HG03521 (cell line): Measurements from ENCODE around the gene MMP17.

ENCODE experiments used
- ATAC-seq: cut with Tn5 transposase; IDR thresholded peaks from one replicate; pipeline ENCODE4 v1.9.1; 2021; ENCODE audit warnings: mild to moderate bottlenecking, moderate library complexity; ENCODE audit not compliant: unreplicated experiment

Gene MMP17

DNA sequence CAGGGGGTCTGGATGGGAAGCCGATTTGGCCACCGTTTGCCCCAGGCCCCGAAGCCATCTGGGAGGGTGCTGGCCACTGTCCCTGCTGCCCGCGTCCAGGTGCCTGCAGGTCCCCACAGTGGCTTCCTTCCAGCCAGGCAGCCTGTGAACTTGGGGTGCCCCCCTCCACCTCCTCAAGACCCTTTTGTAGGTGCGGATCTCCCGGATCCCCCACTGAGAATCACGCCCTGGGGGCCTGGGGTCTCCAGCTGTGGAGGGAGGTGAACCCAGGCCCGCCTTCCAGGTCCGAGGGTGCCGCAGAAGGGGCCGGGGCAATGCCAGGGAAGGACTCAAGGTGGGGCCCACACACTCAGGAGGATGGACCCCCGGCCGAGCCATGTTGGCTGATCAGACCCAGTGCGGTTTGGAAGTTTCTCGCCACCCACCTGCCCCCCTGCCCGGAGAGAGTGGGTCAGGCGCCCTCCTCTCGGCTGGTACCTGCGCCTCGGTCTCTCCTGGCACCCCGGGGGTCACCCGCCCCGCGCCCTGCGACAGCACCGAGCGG lies 1.7 kb downstream of the MMP17 start:
- ATAC-seq: no peak

DNA sequence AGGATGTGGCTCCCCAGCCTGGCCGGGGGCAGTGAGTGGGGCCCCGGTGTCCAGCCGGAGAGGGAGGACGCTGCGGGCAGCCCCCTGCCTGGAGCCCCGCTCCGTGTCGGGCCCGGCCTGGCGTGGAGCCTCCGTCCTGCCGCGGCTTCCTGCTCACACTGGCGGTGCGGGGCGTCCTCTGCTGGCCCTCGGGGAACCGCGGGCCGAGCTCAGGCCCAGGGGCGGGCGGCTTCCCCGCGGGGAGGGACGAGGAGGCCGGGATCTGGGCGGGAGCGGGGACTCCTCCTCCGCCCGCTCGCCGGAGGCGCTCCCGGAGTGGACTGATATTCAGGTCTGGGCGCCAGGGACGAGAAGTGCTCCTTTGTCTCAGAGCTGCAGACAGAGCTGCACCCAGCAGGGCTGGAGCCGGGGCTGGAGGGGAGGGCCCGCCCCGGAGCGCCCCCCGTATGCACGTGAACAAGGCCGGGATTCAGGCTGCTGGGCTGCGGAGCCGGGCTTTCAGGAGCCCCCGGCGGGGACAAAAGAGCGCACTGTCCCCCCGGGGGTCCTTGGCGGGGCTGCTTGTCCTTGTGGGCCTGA lies 2.2 kb downstream of the MMP17 start:
- ATAC-seq: no peak

DNA sequence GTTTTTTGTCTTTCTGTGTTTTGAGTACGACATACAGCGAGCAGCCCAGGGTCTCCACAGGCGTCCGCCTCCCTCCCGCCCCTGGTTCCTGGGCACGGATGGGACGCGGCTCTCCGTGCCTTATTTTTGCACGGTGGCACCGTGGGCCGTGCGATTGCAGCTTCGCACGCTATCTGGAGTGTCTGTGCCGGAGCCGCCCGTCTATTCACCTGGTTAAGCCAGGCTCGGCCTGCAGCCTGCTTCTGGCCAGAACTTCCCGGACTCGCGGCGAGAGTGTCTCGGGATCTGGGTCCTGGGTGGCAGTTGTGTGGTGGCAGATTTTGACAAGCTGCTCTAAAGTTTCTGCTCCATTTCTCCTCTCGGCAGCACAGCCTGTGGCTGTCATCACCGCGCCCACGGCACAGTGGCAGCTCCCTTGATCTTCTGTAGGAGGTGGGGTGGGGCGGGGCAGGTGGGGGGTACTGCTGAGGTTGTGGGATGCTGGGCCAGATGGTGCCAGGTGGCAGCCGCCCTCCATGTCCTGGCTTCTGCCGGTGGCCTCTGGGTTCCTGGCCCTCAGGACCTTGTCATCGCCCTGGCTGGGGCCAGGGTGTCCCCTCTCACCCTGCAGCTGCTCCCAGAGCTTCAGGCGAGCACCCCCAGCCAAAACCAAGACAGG lies 2.9 kb downstream of the MMP17 start:
- ATAC-seq: no peak

DNA sequence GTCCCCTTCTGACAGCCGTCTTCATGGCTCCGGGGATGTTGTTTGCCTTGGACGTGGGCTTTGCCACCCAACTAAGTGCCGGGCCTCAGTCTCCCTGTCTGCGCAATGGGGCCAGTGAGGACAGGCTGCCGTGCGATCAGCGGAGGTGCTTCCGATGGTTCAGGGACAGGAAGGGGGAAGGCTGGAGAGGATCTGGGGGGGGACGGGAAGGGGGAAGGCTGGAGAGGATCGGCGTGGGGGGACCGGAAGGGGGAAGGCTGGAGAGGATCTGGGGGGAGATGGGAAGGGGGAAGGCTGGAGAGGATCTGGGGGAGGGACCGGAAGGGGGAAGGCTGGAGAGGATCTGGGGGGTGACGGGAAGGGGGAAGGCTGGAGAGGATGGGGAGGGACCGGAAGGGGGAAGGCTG lies 3.4 kb downstream of the MMP17 start:
- ATAC-seq: no peak

DNA sequence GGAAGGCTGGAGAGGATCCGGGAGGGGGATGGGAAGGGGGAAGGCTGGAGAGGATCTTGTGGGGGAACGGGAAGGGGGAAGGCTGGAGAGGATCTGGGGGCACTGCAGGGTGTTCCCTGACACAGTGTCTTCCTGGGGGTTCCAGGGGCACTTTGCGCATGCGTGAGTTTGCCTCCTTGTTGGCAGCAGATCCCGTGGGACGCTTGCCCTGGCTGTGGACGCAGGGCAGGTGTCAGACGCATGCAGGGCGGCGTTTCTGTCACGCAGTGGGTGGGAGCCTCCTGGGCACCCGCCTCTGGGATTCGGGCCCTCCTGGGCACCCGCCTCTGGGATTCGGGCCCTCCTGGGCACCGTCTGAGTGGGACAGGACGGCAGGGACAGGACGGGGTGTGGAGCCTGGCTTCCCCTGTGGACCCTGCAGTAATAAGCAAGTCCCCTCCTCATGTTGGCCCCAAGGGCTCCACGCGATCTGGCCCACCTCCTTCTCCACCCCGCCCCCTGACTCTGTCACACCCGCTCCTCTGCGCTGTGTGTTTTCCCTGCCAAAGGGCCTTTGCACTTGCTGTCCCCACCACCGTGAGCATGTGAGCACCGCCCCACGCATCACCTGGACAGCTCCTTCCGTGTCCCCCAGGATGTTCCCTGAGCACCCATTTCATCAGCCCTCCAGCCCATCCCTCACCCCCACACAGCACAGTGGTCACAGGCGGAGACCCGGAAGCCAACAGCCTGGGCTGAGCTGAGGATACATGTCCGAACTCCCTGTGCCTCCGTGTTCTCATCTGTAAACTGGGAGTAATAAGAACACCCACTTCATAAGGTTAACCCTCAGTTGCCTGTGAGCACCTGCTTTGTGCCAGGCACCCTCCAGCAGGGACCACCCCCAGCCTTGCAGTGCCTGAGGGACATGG lies 4.4 kb downstream of the MMP17 start:
- ATAC-seq: no peak

DNA sequence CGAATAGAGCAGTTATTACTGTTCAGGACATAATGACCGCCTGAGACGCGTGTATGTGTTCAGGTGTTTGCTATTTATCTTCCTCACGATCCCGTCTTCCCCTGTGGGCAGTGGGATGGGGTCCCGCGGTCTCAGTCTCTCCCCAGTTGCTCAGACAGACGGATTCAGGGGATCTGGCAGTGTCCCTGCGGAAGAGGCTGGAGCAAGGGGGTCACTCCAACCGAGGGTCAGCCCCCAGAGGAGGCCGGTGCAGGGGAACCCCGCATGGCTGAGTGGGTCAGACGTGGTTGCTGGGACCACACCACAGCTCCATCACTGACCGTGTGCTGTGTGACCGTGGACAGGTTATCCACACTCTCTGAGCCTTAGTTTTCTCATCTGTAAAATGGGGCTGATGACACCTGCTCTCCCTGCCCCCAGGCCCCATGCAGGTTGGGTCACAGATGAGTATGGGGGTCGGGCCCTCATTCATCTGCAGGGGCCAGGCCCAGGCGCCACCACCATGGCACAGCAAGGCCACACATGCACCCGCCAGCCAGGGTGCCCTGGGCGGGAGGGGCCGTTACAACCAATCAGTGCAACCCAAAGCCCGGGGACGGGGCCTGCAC lies 5.2 kb downstream of the MMP17 start:
- no peak for ATAC-seq

DNA sequence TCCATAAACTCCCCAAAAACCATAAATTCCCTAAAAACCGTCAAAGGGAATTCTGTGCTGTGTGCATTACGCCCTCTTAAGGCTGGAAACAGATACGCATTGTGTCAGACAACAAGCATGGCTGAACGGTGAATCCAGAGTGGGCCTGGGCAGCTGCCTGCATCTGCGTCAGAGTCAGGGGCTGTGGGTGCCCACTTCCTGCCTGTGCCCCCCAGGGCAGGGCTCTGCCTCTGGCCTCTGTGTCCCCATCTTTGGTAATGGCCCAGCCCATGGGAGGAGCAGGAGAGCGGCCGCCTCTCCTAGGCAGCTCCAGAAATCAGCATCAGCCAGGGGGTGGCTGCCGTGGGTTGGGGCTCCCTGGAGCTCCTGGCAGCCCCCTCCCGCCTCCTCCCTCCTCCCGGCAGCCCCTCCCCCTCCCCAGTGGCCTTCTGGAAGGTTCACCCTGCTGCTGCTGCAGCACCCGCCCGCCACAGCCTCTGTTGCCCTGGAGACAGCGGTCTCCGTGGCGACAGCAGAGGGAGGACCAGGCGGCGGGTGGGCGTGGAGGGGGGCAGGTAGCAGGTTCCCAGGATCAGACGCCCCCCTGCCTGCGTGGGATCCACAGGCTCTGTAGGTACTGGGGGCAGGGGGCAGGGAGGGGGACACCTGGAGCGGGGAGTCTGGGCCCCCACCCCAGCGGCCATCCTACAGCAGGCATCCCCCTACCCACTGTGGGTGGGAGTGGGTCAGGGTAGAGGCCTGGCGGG lies 5.9 kb downstream of the MMP17 start:
- ATAC-seq: no peak

DNA sequence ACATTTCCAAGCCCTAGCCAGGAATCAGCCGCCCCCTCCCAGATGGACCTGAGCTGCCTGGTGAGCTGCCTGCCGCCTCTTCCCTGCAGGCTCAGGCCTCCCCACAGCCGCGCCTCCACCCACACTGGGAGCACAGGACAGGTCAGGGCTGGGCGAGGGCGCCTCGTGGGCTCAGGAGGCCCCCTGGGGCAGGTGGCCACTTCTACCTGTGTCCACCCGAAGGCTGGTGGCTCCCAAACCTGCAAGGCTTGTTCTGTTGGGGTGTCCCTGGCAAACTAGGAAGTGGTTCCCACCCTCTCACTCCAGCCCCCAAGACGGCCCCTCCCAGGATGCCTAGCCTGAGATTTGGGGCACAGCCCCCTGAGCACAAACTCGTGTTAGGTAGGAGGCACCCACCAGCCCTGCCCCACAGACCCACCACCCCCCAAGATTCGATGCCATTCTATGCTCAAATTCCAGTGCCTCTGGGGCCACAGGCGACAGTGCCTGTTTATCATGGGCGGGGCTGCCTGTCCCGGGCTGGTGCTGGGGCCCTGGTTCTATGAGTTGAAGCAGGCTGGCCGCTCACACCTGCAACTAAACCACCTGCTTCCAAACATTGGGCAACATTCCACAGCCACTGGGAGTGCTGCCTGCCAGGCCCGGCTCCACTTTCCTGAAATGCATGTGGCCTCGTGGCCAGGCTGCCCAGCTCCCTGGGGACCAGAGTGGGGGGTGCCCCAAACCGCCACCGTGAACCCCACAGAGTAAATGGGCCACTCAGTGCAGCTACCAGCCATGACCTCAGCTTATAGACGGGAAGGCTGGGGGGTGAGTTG lies 6.8 kb downstream of the MMP17 start:
- ATAC-seq: no peak

DNA sequence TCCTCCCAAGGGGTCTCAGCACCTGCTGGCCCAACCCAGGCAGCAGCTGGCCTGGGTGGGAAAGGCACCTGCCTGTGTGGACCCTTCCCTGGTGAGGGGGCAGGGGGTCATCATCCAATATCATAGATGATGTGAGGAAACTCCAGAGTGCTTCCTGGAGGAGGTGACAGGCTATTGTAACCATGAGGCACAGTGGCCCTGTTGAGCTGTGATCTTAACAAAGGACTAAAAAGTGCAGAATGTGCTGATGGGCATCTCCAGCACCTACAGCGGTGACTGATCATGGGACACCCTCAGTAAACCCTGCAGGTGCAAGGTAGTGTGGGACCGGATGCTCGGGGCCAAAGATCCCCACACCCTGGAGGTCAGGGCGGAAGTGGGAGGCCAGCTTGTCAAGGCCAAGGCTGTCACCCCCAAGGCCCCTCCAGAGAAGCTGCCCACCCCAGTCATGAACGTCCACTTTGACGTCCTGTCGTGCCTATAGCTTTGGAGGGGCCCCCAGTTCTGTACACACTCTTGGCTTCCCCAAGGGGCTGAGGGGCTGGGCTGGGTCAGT lies 7.5 kb downstream of the MMP17 start:
- no peak for ATAC-seq

DNA sequence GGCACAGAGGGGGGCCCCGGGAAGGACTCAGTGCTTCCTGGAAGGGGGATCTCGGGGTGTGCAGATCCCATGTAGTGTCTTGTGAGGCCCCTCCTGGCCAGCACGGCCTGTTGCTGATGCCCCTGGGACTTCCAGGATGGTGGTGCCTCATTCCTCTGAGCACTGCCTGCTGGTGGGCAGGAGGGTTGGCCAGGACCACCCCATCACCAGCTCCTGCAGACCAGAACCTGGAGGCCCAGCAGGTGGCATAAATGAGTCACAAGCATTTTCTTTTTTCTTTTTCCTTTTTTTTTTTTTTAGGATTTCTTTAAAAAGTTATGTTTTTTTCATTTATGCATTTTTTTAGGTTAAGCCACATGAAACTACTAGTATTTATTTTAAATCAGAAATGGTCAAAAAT lies 8.0 kb downstream of the MMP17 start:
- no peak for ATAC-seq

DNA sequence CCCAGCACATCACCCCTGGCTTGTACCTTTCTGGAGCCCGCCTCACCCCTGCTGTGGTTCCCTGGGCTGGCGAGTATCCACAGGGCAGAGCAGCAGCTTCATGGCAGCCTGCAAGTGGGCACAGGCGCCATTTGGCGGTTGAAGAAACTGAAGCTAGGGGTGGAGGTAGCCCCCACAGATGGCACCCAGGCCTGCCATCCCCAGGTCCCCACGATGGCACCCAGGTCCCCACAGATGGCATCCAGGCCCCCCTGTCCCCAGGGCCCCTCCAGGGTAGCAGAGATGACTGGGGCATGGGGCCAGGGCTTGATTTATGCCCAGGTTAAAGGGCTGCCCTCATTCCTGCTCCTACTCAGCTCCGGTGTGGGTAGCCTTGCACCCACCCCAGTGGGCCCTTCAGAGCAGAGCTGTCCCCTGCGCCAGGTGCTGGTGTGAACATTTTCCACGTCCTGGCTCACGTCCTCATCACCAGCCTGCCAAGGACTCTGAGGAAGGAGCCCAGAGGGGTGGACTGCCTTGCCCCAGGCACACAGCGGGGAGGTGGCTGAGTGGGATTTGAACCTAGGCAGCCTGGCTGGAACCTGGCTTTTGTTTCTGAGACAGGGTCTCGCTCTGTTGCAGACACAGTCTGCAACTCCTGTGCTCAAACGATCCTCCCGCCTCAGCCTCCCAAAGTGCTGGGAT lies 8.7 kb downstream of the MMP17 start:
- no peak for ATAC-seq

DNA sequence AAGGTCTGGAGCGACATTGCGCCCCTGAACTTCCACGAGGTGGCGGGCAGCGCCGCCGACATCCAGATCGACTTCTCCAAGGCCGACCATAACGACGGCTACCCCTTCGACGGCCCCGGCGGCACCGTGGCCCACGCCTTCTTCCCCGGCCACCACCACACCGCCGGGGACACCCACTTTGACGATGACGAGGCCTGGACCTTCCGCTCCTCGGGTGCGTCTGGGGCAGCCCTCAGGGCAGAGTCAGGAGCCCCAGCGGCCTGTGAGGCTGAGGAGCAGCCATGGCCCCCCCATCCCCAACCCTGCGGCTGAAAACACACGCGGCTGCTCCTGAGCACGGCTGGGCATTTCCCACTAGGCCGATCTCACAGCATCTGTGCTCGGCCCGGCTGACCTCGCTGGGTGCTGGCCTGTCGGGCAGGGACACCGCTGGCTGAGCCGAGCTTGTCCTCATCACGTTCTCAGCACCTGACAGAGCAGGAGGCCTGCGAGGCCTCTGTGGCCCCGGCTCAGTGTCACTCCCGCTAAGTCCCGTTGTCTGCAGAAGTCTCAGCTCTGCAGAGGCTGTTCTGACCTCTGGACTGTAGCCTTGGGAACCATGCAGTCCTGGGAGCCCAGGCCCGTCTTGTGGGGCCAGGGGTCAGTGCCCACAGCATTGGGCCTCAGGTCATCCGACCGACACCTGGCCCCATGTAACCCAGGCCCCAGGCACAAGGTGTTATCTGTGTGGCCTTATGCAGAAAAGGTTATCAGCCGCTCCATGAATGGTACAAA lies 12.6 kb downstream of the MMP17 start:
- no peak for ATAC-seq

DNA sequence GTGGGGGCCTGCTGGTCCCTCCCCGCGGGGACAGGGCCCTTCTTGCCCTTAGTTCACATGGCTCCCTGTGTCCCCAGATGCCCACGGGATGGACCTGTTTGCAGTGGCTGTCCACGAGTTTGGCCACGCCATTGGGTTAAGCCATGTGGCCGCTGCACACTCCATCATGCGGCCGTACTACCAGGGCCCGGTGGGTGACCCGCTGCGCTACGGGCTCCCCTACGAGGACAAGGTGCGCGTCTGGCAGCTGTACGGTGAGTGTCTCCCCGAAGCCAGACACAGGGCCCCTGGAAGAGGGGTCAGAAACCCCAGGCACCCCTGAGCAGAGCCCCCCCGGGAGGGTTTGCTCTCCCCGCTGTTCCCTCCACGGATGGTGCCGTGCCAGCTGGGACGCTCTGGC lies 13.4 kb downstream of the MMP17 start:
- ATAC-seq: no peak

DNA sequence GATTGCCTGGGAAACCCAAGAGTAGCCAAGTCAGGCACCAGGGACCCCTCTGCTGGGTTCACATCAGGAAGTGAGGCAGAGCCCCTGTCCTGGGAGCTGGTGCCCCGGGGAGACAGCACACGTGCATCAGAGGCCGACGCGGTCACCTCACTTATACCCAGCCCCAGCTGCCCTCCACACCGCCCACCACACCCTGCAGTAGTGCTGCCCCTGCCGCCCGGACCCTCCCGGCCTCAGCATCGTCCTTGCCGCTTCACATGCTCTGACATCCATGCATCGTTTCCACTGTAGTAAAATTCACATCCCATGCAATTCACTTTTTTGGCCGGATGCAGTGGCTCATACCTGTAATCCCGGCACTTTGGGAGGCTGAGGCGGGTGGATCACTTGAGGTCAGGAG lies 14.0 kb downstream of the MMP17 start:
- no peak for ATAC-seq

DNA sequence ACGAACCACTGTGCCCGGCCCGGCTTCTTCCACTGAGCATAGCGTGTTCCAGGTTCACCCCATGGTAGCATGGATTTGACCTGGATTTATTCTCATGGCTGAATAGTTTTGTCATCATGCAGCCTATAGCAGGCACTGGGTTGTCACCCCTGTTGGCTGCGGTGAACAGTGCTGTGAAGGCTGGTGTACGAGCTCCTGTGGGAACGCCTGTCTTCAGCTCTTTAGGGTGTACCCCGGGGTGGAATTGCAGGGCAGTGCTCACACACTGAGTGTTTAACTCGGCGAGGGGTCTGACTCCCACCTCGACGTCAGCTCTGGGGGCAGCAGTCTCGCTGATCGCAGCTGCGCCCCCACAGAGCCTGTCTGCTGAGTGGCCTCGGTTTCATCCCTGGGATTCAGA lies 15.3 kb downstream of the MMP17 start:
- ATAC-seq: no peak

DNA sequence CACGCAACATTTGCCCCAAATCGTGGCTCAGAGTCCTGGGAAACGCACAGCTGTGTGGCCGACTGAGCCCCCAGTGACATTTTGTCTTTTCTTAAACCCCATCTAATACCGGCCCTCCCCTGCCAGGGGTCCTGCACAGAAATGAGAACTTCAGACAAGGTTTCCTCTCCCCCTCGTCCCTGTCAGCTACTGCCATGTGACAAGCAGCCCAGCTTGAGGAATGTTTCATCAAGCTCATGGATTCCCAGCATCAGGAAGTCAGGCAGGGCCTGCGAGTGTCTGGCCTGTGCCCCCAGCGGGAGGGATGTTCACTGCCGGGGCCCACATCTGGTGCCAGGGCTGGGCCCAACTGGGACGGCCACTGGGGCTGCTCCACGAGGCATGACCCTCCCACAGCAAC lies 15.9 kb downstream of the MMP17 start:
- no peak for ATAC-seq

DNA sequence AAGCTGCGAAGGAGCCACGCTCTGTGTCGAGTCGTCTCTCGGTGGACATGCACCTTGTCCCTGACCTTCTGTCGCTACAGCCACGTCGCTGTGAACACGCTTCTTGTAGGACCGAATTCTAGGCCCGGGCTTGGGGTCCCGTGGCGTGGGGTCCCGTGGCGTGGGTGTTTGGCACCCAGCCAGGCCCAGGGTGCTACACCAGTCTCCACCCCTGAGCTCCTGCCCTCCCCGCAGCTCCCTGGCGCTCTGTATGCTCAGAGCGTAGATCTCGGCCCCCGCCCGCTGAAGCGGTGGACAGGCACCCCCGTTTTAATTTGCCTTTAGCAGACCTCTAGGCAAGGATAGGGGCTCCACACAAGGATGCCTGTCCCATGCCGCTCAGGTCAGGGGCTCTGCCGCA lies 16.5 kb downstream of the MMP17 start:
- no peak for ATAC-seq

DNA sequence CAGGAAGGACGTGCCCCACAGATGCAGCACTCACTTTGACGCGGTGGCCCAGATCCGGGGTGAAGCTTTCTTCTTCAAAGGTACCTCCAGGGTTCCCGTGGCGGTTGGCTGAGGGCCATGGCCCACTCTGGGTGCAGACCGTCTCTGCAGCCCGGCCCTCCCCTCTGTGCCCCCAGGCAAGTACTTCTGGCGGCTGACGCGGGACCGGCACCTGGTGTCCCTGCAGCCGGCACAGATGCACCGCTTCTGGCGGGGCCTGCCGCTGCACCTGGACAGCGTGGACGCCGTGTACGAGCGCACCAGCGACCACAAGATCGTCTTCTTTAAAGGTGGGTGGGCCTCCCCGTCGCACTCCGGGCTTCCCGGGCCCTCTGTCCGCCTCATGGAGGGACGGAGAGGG lies 16.9 kb downstream of the MMP17 start:
- ATAC-seq: no peak
